GF-D8 (cell line): ENCODE data around the gene ODAD2.
"Not testable (repeated sequence)": the region's sequence is repeated elsewhere in the genome, so short reads cannot be mapped to it uniquely, and the experiment has no call there.

ENCODE experiments used
- DNase-seq: peaks from one replicate; lab custom pipeline; 2025; lab: John Stamatoyannopoulos, UW

ODAD2 gene

GRCh38 chr10:27998954-27999275, at the start of gene ODAD2:
TSS of gene ODAD2 (minus strand) at chr10:27999079. CDS start at chr10:27995142, 3,937 bp downstream.
- no peak for DNase-seq

GRCh38 chr10:28047061-28047460, 48.2 kb upstream of the ODAD2 start:
- DNase-seq: no peak

- DNase-seq: no peak
These were observed 47.7 kb upstream of the ODAD2 start for GRCh38 chr10:28046579-28046978.

- no peak for DNase-seq
These were observed 45.1 kb upstream of the ODAD2 start for GRCh38 chr10:28043941-28044340.

GRCh38 chr10:28036587-28036986, 37.7 kb upstream of the ODAD2 start:
- DNase-seq: no peak

GRCh38 chr10:28020993-28021982, 22.4 kb upstream of the ODAD2 start:
- no peak for DNase-seq

- no peak for DNase-seq
These were observed 21.4 kb upstream of the ODAD2 start for GRCh38 chr10:28020080-28020860.

- no peak for DNase-seq
These were observed 15.8 kb upstream of the ODAD2 start for GRCh38 chr10:28014651-28015050.

GRCh38 chr10:28012990-28013515, 14.2 kb upstream of the ODAD2 start:
- no peak for DNase-seq

GRCh38 chr10:28010821-28011220, 11.9 kb upstream of the ODAD2 start:
- no peak for DNase-seq

- DNase-seq: no peak
These were observed 9.2 kb upstream of the ODAD2 start for GRCh38 chr10:28008054-28008453.

GRCh38 chr10:28001353-28001752, 2.5 kb upstream of the ODAD2 start:
- DNase-seq: no peak

GRCh38 chr10:27998178-27998953, 513 bp downstream of the ODAD2 start:
- DNase-seq: no peak

- no peak for DNase-seq
These were observed 1.1 kb downstream of the ODAD2 start for GRCh38 chr10:27997865-27998177.

- DNase-seq: no peak
These were observed 3.6 kb downstream of the ODAD2 start for GRCh38 chr10:27995311-27995710.

GRCh38 chr10:27989357-27989756, 9.5 kb downstream of the ODAD2 start:
- DNase-seq: not testable (repeated sequence)

GRCh38 chr10:27986821-27987220, 12.1 kb downstream of the ODAD2 start:
- no peak for DNase-seq

GRCh38 chr10:27982875-27983543, 15.9 kb downstream of the ODAD2 start:
- no peak for DNase-seq

GRCh38 chr10:27981744-27982143, 17.1 kb downstream of the ODAD2 start:
- DNase-seq: no peak

- DNase-seq: not testable (repeated sequence)
These were observed 28.1 kb downstream of the ODAD2 start for GRCh38 chr10:27970795-27971194.

- DNase-seq: not testable (repeated sequence)
These were observed 28.9 kb downstream of the ODAD2 start for GRCh38 chr10:27969931-27970330.
